Measurements from ENCODE around the gene LTBP2.

LTBP2 gene

DNA sequence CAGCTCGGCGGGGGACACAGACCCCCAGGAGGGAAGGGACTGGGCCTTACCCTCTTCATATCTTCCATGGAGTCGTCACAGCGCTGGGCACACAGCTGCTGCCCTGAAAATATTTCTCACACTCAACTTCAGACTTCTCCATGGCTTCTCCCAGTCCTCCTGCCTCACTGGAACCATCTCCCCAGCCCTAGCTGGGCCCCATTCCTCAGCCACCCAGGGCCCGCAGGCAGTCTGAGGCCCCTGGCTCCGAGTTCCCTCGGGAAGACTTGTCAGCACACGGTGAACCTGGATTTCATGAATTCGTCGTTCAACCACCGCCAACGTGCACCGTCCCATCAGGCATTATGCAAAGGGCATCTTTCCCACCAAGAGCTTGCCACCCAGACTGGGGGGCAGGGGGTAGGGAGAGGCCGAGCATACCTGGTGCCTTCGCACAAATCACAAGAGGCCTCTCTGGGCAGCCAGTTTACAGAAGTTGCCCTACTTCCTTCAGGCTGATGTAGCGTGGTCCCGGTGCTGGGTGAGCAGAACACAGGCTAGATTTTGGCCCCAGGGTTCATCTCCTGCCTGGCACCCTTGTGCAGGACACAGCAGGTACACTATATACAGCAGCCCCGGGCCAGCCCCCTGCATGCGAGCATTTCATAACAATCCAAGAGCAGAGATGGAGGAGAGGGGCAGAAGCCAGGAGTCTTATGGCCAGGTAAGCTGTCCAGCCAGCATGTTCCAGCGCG, 44.2 kb downstream of the LTBP2 start:
- no peak for DNase-seq (ENCODE audit: low read depth)
- H3K4me3 ChIP-seq (ENCODE audit: low read length) = no peak overlapping the region

DNA sequence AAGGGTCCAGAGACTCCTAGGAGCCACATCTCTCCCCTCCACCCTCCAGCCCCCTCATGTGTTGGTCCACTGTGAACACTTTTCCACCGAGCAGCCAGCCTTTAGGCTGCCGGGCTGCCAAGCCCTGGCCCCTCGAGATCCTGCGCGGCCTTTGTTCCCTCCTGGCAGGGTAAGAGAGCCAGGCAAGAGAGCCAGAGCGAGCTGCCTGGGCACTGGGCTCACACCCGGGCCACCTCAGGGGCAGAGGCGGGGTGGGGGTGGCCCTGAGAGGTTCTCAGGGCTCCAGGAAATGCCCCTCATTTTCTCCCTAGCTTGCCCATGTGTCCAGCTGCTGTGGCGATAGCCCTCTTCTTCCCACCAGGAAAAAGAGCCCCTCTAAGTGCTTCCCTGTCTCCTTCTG, 44.8 kb downstream of the LTBP2 start:
- TF ChIP-seq, protein P1, sequence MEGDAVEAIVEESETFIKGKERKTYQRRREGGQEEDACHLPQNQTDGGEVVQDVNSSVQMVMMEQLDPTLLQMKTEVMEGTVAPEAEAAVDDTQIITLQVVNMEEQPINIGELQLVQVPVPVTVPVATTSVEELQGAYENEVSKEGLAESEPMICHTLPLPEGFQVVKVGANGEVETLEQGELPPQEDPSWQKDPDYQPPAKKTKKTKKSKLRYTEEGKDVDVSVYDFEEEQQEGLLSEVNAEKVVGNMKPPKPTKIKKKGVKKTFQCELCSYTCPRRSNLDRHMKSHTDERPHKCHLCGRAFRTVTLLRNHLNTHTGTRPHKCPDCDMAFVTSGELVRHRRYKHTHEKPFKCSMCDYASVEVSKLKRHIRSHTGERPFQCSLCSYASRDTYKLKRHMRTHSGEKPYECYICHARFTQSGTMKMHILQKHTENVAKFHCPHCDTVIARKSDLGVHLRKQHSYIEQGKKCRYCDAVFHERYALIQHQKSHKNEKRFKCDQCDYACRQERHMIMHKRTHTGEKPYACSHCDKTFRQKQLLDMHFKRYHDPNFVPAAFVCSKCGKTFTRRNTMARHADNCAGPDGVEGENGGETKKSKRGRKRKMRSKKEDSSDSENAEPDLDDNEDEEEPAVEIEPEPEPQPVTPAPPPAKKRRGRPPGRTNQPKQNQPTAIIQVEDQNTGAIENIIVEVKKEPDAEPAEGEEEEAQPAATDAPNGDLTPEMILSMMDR (conservative IDR thresholded peaks at IDR 0.05; ENCODE audit: low read length) = no peak
- no peak for DNase-seq (ENCODE audit: low read depth)
- no peak overlapping the region for H3K4me3 ChIP-seq (ENCODE audit: low read length)

More for the DNA sequence above, 44.2 kb downstream of the LTBP2 start:
- TF ChIP-seq, protein P1 (conservative IDR thresholded peaks at IDR 0.05; ENCODE audit: low read length) = no peak

DNA sequence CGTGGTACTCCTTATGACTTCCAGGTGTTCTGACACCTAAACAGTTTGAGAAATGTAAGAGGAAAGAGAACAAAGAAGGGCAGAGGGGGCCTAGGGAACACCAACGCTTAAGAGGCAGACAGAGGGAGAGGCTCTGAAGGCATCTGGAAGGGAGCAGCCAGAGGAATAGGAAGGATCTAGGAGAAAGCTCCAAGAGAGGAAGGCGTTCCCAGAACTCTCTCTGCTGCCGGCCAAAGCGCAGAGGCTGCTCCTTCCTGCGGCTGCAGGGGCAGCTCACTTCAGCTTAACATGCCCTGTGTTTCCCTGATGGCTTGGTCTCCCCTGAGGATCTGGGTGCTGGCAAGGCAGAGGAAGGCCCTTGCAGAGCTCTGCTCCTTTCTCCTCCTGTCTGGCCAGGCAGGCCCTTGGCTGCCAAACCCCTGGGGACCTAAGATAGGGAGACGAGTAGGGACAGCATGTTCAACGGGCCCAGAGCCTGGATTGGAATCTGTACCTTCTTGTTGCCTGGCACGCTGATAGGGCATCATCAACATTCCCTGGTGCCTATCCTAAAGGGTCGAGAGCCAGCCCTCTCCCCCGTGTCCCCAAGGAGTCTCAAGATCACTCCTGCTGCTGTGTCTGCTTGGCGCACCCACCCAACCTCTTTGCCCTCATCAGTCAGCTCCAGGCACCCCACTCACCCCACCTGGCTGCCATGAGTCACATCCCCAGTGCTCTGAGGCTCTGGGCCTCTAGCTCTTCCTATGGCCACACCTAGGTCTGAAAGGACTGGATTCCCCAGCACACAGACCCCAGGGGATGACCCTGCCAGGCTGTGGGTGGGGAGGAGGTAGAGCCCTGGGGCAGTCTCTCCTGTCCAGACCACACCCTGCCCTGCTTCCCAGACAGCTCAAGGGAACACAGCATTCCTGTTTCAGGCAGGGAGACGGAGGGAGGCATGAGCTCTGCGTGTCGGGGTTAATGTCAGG, 45.6 kb downstream of the LTBP2 start:
- TF ChIP-seq, protein P1 (conservative IDR thresholded peaks at IDR 0.05; ENCODE audit: low read length) = no peak
- H3K4me3 ChIP-seq (ENCODE audit: low read length) = no peak overlapping the region
- no peak for DNase-seq (ENCODE audit: low read depth)

DNA sequence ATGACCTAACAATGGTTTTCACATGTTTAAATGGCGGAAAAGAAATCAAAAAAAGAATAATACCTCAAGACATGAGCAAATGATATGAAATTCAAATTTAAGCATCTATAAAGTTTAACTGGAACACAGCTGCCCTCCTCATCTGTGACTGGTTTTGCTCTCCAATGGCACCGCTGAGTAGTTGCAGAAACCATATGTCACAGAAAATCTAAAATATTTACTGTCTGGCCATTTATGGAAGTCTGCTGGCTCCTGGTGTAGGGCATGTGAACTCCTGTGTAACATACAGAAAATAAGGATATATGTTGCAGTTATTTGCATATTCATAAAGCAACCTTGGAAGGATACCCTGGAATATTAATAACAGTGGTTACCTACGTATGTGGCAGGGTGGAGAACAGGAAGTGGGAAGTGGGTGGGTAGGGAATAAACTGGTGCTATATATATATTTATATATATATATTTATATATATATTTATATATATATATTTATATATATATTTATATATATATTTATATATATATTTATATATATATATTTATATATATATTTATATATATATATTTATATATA, 48.4 kb downstream of the LTBP2 start:
- no peak overlapping the region for H3K4me3 ChIP-seq (ENCODE audit: low read length)
- no peak for DNase-seq (ENCODE audit: low read depth)
- TF ChIP-seq, protein P1 (conservative IDR thresholded peaks at IDR 0.05; ENCODE audit: low read length) = no peak

DNA sequence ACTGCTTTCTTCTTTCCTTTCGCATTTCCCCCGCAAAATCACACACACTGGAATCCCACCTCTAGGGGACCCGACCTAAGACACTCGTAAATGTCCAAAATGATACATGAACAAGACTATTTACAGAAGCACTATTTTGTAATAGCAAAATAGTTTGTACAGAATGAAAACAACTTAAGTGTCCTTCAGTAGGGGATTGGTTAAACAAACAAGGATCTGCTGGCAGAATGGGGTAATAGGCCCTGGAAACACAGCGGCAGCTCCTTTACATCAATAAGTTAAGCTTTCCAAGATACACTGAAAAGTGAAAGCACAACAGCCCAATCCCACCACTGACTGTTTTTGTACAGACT, 48.8 kb downstream of the LTBP2 start:
- TF ChIP-seq, protein P1 (conservative IDR thresholded peaks at IDR 0.05; ENCODE audit: low read length) = no peak
- H3K4me3 ChIP-seq (ENCODE audit: low read length) = no peak overlapping the region
- DNase-seq (ENCODE audit: low read depth) = no peak

DNA sequence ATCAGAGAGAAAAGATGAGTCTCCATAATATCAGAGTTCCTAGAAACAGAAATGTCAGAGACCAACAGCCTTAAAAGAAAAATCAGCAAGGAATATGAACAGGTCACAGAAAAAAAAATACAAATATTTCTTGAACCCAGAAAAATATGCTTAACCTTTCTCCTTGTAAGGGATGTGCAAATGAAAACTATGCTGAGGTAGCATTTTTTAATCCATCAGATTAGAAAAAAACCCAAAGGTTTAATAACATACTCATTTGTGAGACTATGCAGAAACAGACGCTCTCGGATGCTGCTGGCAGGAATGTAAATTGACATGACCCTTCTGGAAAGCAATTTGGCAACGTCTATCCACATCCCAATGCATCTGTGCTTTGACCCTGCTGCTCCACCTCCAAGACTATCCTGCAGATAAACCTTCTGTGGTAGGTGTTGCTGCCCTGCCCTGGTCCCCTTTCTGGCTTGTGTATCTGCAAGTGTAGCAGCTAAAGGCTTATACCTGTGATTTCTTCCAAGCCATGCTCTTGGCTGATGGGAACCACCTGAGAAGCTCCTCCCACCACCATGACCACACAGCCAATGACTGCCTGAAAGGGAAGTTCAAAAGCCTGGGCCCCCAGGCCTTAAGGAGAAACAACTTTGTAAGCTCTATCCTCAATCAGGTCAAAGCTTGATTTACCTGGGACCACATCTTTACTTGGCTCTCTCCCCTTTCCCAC, 49.4 kb downstream of the LTBP2 start:
- H3K4me3 ChIP-seq (ENCODE audit: low read length) = no peak overlapping the region
- TF ChIP-seq, protein P1 (conservative IDR thresholded peaks at IDR 0.05; ENCODE audit: low read length) = no peak
- no peak for DNase-seq (ENCODE audit: low read depth)
